DND-41 (cell line): ENCODE measurements around the gene CFAP43.

Source experiments
- ATAC-seq: fragments of 200-7000 bp; cut with Tn5 transposase; 3 replicates; pipeline ENCODE4 v1.9.1; 2021; ENCODE audit warnings: low read depth; ENCODE audit not compliant: insufficient read depth
- DNase-seq: peaks from one replicate; pipeline ENCODE4 v3.0.0-alpha.2; 2020
- H2AFZ ChIP-seq: 2 replicates; pipeline ENCODE4 v1.6.0; 2012; ENCODE audit warnings: low read depth, low read length
- H3K27ac ChIP-seq: 2 replicates; pipeline ENCODE4 v1.5.1; 2012; ENCODE audit warnings: low read length, inconsistent platforms
- H3K27me3 ChIP-seq: fragments of 200-600 bp; sonication (generic); 2 replicates; pipeline ENCODE4 v1.6.0; 2012; ENCODE audit warnings: low read length, mild to moderate bottlenecking, inconsistent platforms; ENCODE audit not compliant: insufficient read depth, poor library complexity
- H3K36me3 ChIP-seq: 2 replicates; pipeline ENCODE4 v1.5.1; 2012; ENCODE audit warnings: low read length, inconsistent platforms; ENCODE audit not compliant: insufficient read depth
- H3K4me1 ChIP-seq: 2 replicates; pipeline ENCODE4 v1.5.1; 2012; ENCODE audit warnings: mild to moderate bottlenecking, low read length; ENCODE audit not compliant: insufficient read depth
- H3K4me2 ChIP-seq: 2 replicates; pipeline ENCODE4 v1.6.0; 2012; ENCODE audit warnings: mild to moderate bottlenecking, moderate library complexity, low read length, inconsistent platforms; ENCODE audit not compliant: insufficient read depth
- H3K4me3 ChIP-seq, 2 experiments: fragments of 200-600 bp in 1 of 2; shearing (Covaris generic) in 1 of 2; 2 replicates each; pipeline ENCODE4 v1.5.1; 2012 to 2016; ENCODE audit warnings: inconsistent platforms in 2 of 2, low read length in 2 of 2, mild to moderate bottlenecking in 2 of 2, low read depth in 1 of 2, moderate library complexity in 1 of 2
- H3K79me2 ChIP-seq: 2 replicates; pipeline ENCODE4 v1.6.0; 2012; ENCODE audit warnings: low read length, inconsistent platforms; ENCODE audit not compliant: insufficient read depth
- H3K9ac ChIP-seq: 2 replicates; pipeline ENCODE4 v1.6.0; 2012; ENCODE audit warnings: low read depth, mild to moderate bottlenecking, inconsistent platforms, low read length, moderate library complexity
- H3K9me3 ChIP-seq: 2 replicates; pipeline ENCODE4 v1.5.1; 2012; ENCODE audit warnings: low read length, moderate library complexity, mild to moderate bottlenecking, inconsistent platforms; ENCODE audit not compliant: insufficient read depth, severe bottlenecking
- H4K20me1 ChIP-seq: 2 replicates; pipeline ENCODE4 v1.6.0; 2012; ENCODE audit warnings: low read length; ENCODE audit not compliant: insufficient read depth
- EZH2 ChIP-seq: IDR thresholded peaks from 3 replicates; pipeline ENCODE4 v1.6.1; 2012; ENCODE audit warnings: borderline replicate concordance, low read depth, mild to moderate bottlenecking, moderate library complexity, low read length, inconsistent platforms; ENCODE audit not compliant: severe bottlenecking
- TF ChIP-seq, protein P1 (sequence below): IDR thresholded peaks from 2 replicates; pipeline ENCODE4 v1.5.1; 2012; ENCODE audit warnings: borderline replicate concordance, low read length, moderate library complexity, mild to moderate bottlenecking; ENCODE audit not compliant: poor library complexity, severe bottlenecking; ENCODE audit errors: extremely low read depth

Gene CFAP43

DNA sequence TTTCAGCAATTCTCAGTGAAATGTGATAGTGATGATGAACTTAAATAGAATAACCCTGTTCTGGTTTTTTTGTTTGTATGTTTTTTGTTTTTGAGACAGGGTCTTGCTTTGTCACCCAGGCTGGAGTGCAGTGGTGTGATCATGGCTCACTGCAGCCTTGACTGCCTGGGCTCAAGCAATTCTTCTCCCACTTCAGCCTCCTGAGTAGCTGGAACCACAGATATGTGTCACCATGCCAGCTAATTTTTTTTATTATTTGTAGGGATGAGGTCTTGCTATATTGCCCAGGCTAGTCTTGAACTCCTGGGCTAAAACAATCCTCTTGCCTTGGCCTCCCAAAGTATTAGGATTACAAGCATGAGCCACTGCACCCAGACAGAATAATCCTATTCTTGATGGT lies 132.2 kb downstream of the CFAP43 start:
- no peak overlapping the region for H3K27ac ChIP-seq
- no peaks in the 10 kb centered on the region for H3K36me3 ChIP-seq
- no peaks in the 10 kb centered on the region for H4K20me1 ChIP-seq
- H3K79me2 ChIP-seq, result no peaks in the 10 kb centered on the region
- TF ChIP-seq, protein P1, sequence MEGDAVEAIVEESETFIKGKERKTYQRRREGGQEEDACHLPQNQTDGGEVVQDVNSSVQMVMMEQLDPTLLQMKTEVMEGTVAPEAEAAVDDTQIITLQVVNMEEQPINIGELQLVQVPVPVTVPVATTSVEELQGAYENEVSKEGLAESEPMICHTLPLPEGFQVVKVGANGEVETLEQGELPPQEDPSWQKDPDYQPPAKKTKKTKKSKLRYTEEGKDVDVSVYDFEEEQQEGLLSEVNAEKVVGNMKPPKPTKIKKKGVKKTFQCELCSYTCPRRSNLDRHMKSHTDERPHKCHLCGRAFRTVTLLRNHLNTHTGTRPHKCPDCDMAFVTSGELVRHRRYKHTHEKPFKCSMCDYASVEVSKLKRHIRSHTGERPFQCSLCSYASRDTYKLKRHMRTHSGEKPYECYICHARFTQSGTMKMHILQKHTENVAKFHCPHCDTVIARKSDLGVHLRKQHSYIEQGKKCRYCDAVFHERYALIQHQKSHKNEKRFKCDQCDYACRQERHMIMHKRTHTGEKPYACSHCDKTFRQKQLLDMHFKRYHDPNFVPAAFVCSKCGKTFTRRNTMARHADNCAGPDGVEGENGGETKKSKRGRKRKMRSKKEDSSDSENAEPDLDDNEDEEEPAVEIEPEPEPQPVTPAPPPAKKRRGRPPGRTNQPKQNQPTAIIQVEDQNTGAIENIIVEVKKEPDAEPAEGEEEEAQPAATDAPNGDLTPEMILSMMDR, result no peak
- TF ChIP-seq EZH2, result no peak
- no peak overlapping the region for H3K4me3 ChIP-seq
- ATAC-seq (no peak), DNase-seq (no peak)
- no peaks in the 10 kb centered on the region for H3K4me1 ChIP-seq
- H2AFZ ChIP-seq, result no peak overlapping the region
- no peak overlapping the region for H3K4me2 ChIP-seq
- no peak overlapping the region for H3K9ac ChIP-seq
- H3K27me3 ChIP-seq, result peaks cover 22% of the 10 kb centered on the region
- H3K9me3 ChIP-seq, result no peaks in the 10 kb centered on the region

- no peak overlapping the region for H3K4me3 ChIP-seq
- no peak for ATAC-seq
- no peak for TF ChIP-seq EZH2
- TF ChIP-seq, protein P1, result no peak
- H2AFZ ChIP-seq, result no peak overlapping the region
- H3K79me2 ChIP-seq, result no peaks in the 10 kb centered on the region
- no peaks in the 10 kb centered on the region for H3K4me1 ChIP-seq
- no peaks in the 10 kb centered on the region for H4K20me1 ChIP-seq
- H3K9ac ChIP-seq, result no peak overlapping the region
- H3K9me3 ChIP-seq, result no peaks in the 10 kb centered on the region
- no peaks in the 10 kb centered on the region for H3K36me3 ChIP-seq
- H3K27me3 ChIP-seq, result peaks cover 19% of the 10 kb centered on the region
- no peak for DNase-seq
- H3K27ac ChIP-seq, result no peak overlapping the region
- no peak overlapping the region for H3K4me2 ChIP-seq
These were observed 132.9 kb downstream of the CFAP43 start for GRCh38 chr10:104099269-104099668.

DNA sequence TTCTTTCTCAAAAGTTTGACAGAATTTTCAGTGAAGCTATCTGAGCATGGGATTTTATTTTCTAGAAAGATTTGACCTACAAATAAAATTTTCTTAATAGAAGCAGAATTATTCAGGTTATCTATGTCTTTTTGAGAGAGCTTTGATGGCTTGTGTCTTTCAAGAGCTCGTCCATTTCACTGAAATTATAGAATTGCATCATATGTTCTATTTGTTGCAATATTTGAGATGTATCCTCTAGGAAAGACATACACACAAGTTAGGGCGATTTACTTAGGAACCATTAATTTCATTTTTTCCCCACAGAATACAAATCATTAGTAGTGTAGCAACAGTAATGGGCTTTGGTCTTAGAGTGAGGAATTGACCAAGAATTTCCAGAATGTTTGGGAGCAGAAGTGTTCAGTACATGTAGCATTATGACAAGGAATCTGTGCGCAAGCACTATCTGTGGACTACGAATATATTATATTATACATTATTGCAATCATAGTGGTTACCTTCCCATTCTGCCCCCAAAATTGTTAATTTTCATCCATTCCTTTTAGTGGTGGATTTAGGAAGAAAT lies 133.7 kb downstream of the CFAP43 start:
- H2AFZ ChIP-seq, result no peak overlapping the region
- H3K9me3 ChIP-seq, result no peaks in the 10 kb centered on the region
- H3K79me2 ChIP-seq, result no peaks in the 10 kb centered on the region
- H3K27ac ChIP-seq, result no peak overlapping the region
- ATAC-seq (no peak), DNase-seq (no peak)
- H3K4me3 ChIP-seq, result no peak overlapping the region
- no peak overlapping the region for H3K4me2 ChIP-seq
- no peaks in the 10 kb centered on the region for H3K4me1 ChIP-seq
- no peaks in the 10 kb centered on the region for H4K20me1 ChIP-seq
- peaks cover 16% of the 10 kb centered on the region for H3K27me3 ChIP-seq
- TF ChIP-seq, protein P1, result no peak
- TF ChIP-seq EZH2, result no peak
- no peak overlapping the region for H3K9ac ChIP-seq
- no peaks in the 10 kb centered on the region for H3K36me3 ChIP-seq
